HG03342 (cell line): ENCODE data around the gene GFPT2.

ENCODE experiments used
- ATAC-seq: cut with Tn5 transposase; IDR thresholded peaks from one replicate; pipeline ENCODE4 v1.9.1; 2021; ENCODE audit warnings: mild to moderate bottlenecking, moderate library complexity; ENCODE audit not compliant: unreplicated experiment

Gene GFPT2

DNA sequence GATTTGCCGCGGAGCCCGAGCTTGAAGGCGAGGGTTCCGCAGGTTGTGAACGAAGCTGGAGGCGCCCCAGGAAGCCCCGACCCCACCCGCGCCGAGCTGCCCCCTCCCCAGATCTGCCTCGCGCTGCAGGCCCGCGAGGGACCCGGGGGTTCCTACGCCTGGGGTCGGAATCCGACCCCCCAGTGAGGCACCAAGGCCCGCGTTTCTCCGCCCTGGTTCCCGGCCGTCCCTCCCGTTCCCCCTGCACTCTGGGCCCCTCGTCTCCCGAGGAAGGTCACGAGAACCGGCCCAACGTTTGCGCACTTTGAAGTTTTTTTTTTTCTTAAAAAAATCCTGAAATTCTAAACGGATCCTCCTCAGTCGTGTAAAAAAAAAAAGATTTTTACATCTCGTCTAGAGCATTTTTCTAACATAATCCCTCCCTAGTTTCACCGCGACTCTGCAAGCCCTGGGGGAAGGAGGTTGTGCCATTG lies 880 bp upstream of the GFPT2 start:
- no peak for ATAC-seq

DNA sequence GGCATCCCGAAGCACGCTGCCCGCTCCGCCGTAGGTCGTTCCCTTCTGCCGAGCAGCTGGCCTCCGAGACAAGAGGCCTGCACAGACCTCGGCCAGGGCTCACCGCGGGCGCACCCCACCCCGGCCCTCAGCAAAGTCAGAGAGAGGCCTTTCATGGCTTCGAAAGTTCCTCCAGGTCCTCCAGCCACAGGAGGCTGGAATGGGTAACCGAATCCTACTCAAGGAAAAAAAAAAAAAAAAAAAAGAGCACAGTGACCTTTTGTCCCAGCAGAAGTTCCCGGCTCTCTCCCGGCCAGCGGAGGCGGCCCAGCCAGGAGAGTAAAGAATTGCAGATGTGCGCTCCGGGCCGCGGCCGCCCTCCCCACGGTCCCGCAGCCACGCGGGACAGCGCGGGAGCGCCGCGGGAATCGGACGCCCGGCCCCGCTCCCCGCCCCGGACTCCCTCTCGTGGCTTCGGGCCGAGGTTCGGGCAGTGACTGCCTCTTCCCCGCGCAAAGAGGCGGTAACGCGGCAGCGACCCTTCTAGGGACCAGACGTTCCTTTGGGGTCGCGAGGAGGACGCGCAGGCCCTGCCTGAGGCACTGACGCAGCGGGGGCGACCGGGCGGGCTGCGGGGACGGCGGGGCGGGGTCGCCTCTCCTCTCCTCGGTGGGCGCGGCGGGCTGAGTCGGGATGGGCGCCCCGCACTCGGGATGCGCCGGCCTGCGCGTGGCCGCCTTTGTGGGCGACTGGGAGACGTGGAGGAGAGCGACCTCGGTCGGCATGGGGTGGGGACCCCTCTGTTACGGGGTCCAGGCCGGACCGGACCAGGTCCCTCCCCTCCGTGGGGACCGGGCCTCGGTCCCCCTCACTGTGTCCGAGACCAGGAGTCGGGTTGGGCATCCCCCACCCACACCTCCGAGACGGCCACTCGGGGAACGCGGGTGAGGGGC lies 754 bp downstream of the GFPT2 start:
- no peak for ATAC-seq

DNA sequence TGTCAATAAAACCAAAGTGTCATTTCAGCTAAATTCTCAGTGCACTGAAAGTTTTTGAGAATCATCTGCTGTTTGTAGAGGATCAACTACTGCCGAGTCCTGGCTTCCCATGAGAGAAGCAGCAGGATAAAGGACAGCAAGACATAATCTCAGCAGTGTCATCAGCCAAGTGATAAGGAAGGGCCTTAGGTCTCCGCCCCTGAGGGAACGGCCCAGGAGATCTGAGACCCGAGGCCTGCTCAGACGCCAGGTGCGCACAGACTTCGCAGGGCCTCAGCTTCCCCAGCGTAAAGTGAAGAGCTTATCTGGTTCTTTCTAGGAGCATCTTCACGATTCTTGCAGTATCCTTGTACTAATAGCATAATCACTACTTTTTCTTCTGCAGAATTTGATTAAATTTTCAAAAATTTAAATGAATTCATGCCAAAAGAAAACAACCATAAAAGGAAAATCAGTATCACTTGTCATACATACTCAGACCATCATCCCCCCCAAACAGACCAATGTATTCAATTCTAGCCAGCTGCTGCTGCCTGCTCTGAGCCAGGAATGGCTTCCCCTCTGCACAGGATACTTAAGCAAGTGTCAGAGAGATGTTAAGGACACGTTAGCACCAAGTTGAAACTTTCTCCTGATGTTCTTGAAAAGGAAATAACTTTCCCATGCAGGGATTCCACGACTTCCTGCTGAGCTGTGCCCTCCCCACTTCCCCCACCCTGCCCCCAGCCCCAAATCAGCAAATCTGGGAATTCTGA lies 2.2 kb downstream of the GFPT2 start:
- no peak for ATAC-seq

DNA sequence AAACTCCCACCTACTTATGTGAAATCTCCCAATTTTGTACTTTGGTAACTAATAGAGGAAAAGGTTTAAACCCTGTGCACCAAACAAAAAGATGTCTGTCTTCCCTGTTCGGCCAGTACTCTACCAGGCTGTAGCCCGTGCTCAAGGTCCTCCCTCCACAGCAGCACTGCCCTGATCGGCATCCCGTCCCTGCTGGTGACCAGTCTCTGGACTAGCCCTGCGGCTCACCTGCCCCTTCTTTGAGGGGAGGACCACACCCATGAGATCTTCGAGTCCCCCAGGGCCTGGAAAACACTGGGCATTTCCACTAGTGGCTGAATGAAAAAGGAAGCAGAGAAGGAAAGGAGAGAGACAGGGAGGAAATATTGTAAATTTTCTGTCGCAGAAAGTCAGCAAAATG lies 2.8 kb downstream of the GFPT2 start:
- no peak for ATAC-seq

DNA sequence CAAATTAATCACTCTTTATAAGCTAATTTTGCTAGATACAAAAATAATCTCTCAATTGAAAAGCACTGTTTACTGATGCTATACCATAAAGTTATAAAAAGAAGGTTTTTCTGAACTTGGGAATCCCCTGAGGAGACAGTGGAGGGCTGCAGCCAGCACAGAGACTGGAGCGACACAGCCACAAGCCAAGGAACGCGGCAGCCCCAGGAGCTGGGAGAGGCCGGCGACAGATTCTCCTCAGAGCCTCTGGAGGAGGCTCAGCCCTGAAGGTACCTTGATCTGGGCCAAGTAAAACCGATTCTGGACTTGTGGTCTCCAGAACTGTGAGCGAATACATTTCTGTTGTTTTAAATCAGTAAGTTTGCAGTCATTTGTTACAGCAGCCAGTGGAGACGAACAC lies 3.7 kb downstream of the GFPT2 start:
- no peak for ATAC-seq

DNA sequence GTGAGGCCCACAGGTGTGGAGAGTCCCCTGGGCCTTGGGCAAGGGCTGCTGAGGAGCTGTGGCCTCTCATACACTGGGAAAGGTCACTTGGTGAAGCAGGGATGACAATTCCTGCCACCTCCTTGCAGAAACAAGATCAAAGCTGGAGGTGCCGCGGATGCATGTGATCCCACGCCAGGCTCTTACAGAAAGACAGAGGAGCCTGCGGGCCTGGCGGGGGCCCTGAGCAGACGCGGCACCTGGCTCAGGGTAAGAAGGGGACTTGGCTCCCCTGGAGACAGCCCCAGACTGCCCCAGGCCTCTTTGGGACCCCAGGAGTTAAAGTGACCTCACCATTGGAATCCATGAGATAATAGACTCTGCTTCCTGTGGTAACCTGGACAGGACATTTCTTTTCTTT lies 4.8 kb downstream of the GFPT2 start:
- ATAC-seq = no peak

DNA sequence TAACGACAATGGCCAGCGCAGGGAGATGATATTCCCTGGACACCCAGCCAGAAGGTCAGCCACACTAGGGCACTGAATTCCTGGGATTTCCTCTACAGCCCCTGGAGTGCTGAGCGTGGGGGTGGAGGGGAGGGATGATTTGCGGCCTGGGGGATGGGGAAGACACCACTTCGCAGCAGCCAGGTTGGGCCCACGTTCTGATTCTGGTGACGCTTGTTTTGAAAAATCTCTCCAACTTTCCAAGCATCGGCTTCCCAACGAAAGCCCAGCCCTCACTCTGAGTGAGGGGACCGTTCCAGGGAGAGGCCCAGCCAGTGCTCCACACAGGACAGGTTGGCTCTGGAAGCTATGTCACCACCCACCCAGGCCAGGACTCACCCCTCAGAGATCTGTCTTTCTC lies 5.4 kb downstream of the GFPT2 start:
- no peak for ATAC-seq

DNA sequence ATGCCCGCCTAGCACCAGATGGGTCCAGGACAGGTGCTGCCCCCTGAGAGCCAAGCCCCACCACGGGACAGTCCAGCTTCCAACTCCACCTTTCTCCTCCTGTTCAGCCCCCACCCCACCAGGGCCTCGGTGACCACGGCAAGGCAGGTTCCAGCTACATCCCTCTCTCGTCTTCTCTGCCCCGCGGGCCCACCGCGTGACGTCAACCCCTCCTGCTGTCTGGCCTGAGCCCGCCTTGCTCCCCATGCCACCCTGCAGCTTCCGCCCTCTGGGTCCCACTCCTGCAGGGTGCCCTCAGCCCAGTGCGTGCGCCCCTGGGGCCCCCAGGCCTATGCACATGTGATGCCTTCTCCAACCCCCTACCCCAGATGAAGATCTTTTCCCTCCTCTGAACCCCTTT lies 6.8 kb downstream of the GFPT2 start:
- no peak for ATAC-seq

DNA sequence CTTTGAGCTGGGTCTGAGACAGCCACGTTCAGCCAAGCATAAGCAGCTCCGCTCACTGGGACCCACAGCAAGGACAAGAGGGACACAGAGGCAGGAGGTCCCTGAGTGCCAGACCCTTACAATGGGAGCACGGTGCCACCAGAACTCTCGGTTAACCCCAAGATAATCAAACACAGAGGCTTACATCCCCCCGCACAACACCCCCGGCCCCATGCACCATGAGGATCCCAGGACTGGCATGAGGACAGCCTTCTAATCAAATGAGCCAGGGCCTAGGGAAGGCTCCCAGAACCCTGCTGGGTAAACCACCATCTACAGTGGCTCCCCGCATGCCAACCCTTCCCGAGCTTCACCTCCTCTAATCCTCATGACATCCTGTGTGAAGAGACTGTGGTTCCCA lies 7.4 kb downstream of the GFPT2 start:
- no peak for ATAC-seq

DNA sequence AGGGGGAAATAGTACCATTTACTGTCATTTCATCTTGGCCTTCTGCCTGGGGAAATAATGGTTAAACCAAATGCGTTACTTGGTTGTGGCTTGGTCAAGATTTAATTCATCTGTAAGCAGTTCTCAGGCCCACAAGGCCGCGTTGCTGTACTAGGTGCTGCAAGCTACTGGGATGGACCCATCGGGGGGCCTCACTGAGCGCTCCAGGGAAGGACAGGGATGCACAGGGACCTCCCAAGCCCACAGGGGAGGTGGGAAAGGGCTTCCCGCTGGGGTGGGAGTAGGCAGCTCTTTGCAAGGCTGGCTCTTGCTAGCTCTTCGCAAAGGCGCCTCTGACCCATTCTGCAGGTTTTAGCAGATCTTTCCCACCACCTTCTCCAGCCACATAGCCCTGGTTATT lies 8.0 kb downstream of the GFPT2 start:
- no peak for ATAC-seq

DNA sequence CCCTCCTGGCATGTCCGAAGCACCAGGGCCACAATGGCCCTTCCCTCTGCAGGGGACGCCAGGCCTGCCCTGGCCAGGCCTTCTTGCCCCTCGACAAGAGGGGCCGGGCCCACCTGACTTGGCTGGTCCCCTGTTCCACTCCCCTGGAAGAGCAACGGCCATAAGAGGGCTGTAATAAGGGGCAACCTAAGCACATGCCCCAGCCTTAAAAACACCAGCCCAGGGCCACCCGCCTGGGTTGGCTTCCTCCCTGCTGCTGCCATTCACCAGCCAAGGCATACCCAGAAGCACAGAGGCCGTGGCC lies 8.5 kb downstream of the GFPT2 start:
- no peak for ATAC-seq

DNA sequence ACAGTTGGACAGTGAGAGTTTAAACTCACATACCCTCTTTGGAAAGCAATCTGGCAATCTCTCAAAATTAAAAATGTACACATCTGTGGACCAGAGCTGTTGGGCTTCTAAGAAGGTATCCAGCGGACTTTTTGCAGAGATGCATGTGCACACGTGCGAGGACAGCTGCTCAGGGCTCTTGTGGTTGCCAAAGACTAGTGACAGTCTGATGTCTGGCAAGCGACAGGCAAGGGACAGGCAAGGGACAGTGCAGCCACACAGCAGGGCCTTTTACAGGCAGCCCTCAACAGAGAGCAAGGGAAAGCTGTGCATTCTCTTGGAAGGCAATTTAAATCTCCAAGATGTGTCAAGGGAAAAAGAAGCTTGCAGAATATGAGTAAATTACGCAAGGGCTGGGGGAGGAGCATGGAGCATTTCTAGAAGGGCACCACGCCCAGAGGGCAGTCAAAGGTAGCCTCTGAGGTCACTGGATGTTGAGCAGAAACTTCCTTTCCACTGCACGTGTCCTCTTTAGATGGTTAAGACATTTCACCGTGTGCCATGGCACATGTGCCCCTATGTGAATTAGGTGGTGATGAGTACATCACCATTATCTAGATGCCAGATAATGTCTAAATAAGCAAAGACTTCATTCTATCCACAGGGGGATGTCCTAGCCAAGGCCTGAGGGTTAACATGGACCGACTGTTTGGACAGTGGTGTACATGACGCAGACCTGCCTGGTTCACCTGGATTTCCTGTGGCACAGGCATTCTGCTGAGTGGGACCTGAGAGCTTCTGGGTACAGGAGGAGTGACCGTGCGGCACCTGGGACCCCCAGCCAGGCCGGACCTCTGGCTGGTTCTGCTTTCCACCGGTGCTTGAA lies 9.1 kb downstream of the GFPT2 start:
- ATAC-seq = no peak

DNA sequence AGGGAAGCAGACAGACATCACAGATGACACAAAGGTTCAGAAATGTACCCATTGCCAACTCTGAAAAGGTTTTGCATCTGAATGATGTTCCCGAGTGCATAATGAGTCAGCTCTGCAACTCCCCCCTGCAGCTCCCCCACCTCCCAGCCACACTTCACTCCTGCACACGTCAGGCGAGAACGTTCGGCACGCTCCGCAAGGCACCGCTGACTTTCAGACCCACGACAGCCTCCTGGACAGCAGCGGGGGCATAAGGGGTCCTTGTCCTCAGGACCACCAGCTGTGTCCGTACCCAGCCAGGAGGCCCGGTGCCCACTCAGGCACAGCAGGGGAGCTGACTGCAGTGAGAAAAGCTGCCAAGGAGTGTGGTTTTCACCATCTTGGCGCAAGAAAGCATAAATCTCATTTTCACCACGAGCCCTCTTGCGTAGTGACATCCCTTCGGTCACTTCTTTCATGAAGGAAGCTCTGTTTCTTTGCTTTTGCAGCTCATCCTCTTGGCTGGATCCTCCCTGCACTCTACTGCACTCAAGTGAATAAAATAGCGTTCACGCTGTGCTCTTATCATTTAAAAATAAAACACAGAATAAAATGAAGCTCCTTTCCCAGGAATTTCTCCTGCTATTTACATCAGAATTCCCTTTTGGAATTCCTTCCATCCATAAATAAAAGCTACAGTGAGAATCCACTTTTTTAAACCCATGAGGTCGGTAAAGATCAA lies 9.9 kb downstream of the GFPT2 start:
- no peak for ATAC-seq

DNA sequence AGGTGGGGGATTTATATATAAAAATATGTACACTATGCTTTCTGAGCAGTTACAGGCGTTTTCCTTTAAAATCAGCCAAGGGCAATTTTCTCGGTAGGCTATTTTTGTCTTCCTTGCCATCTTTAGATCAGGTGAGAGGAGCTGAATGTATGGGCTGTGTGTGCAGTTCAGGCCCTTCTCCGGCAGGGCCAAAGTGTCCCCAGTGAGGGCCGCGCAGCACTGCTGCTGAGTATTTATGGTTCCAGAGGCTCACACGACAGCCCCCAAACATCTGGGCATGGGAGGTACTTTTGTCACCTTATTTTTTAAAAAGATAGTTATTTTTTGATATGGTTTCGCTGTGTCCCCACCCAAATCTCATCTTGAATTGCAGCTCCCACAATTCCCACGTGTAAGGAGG lies 11.5 kb downstream of the GFPT2 start:
- no peak for ATAC-seq

DNA sequence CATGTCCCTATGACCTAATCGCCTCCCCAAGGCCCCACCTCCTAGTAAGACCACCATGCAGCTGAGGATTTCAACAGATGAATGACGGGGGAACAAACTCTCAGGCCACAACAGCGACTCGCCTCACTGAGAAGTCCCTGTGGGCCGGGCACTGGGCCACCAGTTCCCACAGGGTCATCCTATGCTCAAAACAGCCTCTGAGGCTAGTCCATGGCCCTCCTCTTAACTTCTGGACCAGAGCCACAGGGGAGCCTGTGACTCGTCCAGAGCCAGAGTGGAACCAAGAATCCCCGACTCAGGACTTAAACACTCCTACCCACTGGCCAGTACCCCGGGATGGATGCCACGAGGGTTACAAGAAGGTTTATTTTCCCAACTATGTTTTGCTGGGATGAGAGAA lies 12.3 kb downstream of the GFPT2 start:
- ATAC-seq = no peak

DNA sequence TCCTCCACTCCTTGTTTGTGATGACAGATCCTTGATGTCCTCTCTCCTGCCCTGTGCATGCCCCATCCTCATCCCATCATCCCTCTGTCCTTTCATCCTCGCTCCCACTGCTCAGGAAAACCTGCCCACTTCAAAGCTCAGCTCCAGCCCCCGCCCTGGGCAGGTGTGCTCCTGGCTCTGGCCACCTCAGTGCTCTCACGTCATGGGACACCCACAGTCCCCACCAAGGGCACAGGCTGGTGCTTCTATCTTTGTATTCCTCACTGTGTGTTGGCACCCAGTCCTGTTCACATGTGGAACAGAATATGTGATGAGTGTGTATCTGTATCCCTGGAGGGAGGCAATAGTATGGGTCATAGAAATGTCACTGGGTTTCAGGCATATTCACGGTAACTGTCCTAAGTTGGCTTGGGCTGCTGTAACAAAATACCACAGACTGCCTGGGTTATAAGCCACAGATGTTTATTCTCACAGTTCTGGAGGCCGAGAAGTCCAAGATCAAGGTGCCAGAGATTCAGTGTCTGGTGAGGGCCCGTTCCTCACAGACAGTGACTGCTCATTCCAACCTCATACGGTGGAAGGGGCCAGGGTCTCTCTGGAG lies 13.5 kb downstream of the GFPT2 start:
- no peak for ATAC-seq

DNA sequence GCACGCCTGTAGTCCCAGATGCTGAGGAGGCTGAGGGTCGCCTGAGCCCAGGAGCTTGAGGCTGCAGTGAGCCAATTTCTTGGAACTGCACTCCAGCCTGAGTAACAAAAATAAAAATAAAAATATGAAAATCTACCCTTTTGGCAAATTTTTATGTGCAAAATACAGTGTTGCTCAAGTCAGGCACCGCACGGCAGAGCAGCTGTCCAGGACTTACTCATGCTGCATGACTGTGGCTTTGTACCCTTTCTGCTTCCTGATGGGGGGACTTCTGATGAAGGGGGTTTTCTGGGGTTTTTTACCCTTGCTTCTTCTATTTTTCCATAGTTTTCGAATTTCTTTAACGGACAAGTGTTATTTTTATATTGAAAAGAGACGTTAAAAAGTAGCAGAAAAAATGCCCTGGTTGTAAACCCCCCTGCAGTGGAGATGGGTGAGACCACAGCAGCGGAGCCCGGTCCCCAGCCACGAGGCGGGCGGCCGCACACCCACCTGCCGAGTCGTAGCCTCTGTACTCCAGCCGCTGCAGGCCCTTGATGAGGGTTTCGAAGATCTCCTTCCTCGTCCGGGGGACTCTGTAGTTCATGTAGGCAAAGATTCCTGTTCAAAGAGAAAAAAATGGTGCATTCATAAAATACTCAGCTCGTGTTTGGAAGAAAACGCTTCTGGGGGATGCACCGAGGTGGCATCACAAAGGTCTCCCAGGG lies 15.0 kb downstream of the GFPT2 start:
- no peak for ATAC-seq

DNA sequence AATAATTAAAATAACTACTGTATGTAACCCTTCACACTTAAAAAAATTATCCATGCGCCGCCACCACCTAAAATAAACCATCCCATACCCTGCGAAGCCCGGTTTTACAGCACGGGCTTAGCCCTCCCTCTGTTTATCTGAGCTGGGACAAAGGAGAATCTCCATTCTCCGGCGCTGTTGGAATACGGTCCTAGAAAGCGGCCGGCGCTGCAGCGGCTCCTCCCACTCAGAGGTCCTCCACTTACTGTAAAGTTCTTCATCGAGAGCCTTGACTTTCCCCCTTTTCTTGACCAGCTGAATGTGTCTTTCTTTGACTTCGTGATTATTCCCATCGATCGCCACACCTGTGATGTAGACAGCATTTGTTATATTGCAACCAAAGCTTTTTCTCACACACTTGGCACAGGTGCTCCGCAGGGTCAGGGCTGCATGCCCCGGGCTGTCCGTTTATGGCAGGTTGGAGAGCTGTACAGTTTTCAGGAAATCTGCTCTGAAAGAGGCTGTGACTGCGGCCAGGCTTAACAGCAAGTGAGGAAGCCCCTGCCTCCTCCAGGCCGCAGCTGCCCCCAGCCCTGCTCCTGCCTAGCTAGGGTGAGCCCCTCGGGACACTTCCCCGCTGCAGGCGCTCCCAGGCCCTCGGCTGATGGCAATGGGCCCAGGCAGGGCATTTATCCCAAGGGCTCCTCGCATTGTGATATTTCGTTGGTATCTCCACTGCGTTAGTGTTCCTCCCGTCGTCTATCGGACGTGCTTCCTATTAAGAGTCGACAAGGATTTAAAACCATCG lies 16.7 kb downstream of the GFPT2 start:
- no peak for ATAC-seq
